T-helper 1 cell treated with Interleukin-12 subunit alpha and Interleukin-12 subunit beta and Interleukin-4 antibody, amounts not matched to agents 30 ng/mL and 1 ng/mL, for 36 hours (primary cell): ENCODE measurements around the gene HPCAL1. TPM values are rescaled to one million over a fixed set of nuclear protein-coding genes. Genes with fewer than 3 reads are reported as not detected.

Experiments
- intact Hi-C: fragments of 100-400 bp; cut with micrococcal nuclease; formaldehyde crosslinking; loops from one replicate; pipeline ENCODE4 v1.15.1; 2024
- total RNA-seq: library from RNA; stranded (reverse); gene quantifications from 2 replicates; pipeline ENCODE4 v1.2.3, GENCODE V29; 2022

The HPCAL1 gene
- total RNA-seq, 1 donor from 2014 or later: 47.5 TPM

DNA sequence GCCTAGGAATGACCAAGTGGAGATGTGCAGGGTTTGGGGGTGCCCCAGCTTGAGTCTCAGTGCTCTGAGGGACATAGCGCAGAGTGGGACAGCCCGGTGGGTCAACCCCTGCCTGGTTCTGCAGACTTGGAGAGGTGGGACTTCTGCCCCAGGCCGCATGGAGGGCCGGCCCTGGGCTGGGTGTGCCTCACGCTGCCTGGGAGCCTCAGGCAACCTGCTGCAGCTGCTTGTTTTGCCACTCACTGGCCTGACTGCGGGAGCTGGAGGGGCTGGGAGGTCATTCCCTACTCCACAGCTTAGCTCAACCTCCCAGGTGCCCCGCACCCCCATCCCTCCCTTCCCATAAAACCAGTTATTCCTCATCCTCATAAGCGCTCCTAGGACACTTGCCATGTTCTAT, 112.3 kb downstream of the HPCAL1 start:
- intact Hi-C loops: no loop called here

DNA sequence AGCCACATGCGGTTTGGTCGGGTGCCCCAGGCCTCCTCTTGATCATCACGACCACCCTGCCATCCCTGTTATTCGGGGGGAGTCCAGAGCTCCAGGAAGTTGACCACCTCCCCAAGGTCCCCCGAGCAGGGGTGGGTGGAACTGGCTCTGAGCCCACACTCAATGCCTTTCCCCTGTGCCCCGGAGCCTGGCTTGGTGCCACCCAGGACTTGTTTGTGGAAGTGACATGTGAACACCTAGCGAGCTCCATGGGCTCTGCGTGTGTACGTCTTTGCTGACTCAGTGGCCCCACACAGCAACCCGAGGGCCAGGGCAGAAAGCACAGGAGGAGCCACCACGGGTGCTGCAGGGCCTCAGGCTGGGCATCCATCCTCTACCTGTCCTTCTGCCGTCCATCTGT, 112.9 kb downstream of the HPCAL1 start:
- intact Hi-C loops: no loop called here

DNA sequence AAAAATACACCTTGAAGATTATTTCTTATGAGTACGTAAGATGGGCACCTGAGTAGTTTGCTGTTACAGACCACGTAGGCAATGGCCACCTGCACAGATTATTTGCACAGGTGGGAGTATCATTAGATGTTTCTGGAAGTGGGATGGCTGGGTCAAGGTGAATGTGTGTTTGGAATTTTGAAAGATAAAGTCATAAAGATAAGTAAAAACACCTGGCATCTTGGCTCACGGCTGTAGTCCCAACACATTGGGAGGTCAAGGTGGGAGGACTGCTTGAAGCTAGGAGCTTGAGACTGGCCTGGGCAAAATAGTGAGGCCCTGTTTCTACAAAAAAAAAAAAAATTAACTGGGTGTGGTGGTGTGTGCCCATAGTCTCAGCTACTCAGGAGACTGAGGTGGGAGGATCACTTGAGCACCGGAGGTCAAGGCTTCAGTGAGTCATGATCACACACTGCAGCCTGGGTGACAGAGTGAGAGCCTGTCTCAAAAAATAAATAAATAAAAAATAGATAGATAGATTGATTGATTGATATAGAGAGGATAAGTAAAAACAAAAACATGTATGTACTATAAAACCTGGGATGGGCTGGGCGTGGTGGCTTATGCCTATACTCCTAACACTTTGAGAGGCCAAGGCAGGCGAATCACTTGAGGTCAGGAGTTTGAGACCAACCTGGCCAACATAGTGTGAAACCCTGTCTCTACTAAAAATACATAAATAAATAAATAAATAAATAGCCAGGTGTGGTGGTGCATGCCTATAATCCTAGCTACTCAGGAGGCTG, 115.0 kb downstream of the HPCAL1 start:
- intact Hi-C loops: no loop called here

GRCh38 chr2:10419553-10420257, 117.0 kb downstream of the HPCAL1 start:
- intact Hi-C loops: no loop called here

DNA sequence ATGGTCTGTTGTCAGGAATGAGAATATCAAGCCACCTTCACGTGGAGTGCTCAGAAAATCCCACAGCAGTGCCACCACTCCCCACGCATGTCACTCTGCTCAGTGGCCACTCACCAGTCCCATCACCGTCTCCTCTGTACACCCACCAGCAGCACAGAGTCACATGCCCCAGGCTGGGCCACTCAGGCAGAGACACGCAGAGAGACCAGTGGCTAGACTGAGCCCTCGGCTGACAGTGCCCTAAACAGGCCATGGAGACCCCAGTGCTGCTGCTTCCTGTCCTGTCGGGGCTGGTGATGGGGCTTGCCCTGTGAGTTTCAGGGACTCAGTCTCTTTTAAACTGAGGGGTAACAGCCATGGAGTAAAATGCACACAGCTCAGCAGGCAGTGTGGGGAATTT, 119.5 kb downstream of the HPCAL1 start:
- intact Hi-C loops: no loop called here

DNA sequence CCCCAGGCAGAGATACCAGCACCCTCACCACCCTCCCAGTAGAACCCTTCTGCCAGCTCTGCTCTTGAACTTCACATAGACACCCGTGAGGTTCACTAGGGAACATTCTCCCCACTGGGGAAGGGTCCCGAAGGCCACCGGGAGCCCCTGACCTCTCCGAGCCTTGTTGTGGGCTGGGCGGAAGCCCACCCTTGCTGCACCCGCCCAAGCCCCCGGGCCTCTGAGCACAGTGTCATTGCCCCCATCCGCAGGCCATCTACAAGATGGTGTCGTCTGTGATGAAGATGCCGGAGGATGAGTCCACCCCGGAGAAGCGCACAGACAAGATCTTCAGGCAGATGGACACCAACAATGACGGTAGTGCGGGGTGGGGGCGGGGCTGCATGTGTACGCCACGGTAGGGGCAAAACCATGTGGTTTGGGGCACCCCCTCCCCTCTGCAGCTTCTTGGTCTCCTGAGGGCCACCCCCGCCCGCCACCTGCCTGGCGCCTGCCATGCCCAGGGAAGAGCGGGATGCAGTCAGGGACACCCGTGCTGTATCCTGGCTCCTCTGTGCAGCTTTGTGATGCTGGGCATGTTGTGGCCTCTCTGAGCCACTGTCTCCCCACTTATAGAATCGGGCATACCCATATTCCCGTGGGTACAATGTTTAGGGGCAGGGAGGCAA, 120.2 kb downstream of the HPCAL1 start:
- intact Hi-C loops: no loop called here

DNA sequence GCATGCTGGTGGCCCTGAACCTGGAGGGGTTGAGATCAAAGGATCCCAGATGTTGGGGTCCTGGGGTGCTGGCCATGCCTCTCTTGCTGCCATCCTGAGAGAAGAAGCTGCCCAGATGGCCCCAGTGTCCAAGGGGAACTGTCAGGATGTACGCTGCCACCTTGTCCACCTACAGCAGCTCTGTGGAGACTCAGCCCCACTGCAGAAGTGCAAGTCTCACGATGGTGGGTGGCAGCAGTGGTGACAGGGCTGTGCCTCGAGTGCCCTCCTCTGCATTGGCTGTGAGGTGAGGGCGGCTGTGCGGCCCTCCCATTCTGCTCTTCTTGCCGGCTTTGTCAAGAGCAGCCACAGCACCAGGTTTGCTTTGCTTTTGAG, 120.7 kb downstream of the HPCAL1 start:
- intact Hi-C loops: no loop called here

GRCh38 chr2:10424051-10424450, 121.3 kb downstream of the HPCAL1 start:
- intact Hi-C loops: no loop called here

DNA sequence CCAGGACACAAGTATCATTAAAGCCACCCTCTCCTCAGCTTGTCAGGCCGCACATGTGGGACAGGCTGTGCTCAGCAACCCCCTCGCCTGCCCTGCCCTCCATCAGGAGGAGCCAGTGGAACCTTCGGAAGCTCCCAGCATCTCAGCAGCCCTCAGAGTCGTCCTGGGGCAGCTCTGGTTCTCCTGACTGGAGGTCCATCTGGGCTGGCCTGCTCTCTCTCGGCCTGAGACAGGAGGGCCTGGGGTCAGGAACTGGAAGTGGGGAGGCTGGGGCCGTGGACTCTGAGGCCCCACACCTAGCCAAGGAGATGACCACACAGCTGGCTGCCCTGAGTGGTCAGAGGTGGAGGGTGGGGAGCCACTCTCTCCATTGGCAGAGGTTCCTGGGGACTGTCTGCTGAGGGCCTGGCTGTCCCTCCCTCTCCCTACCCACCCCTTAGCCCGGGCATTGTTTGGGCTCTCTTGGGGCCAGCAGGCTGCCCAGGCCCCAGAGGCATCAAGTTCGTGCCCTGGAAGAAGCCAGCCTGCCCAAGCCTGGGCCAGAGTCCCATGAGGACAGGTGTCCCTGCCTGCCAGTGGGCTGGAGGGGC, 122.3 kb downstream of the HPCAL1 start:
- intact Hi-C loops: no loop called here

- intact Hi-C loops: no loop called here
Measured at GRCh38 chr2:10425699-10426098, 123.0 kb downstream of the HPCAL1 start.

GRCh38 chr2:10426726-10427617, 124.3 kb downstream of the HPCAL1 start:
- intact Hi-C loops: no loop called here

DNA sequence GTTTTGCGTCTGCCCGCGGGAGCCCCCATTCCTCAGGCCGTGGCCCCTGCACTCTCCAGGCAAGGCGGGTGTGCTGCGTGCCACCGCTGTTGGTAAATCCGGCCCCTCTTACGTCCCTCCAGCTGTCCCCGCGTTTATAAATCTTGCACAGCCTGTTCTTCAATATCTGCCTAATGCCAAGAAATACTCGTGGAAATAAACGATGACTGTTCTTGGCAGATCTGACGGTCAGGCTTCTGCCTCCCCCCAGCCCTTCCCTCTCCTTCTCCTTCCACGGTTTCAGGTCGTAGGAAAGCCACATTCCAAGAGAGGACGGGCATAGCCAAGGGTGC, 124.9 kb downstream of the HPCAL1 start:
- intact Hi-C loops: no loop called here

GRCh38 chr2:10428355-10428754, 125.7 kb downstream of the HPCAL1 start:
- intact Hi-C loops: no loop called here

- intact Hi-C loops: no loop called here
Measured at GRCh38 chr2:10428924-10429323, 126.2 kb downstream of the HPCAL1 start.

DNA sequence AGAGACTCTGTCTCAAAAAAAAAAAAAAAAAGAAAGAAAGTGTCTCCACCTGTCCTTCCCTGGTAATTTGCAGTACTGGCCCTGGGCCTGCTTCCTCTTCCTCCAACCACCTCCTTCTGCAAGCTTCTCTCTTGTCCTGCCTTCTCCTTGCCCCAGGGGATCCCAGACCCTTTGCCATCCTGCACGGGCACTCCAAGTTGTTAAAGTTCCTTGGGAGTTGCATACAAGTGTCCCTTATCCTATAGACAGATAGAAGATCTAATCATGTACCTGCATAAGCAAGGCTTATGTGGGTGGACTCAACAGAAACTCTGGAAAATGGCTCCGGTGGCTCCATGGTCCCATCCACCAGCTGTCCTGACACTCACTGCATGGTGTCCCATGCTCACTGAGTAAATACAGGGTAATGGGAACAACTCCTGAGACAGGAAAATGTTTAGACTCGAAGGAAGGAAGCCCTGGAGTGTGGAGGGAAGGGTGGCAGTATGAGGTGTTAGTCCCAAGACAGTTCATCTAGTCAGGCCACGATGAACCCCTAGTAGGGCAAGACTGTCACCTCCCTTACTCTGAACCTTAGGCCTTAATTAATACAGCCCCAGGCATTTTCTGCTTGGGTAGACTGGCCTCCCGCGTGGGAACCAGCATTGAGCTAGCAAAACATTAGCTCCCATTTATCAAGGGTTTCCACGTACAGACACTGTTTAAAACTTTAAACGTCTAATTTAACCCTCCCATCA, 128.3 kb downstream of the HPCAL1 start:
- intact Hi-C loops: no loop called here

- intact Hi-C loops: loop anchor here (1.0 kb wide), 1 partner anchor 23 kb away; no protein-coding TSS in a partner anchor
Measured at GRCh38 chr2:10431797-10432196, 129.1 kb downstream of the HPCAL1 start.

GRCh38 chr2:10432311-10433181, 129.8 kb downstream of the HPCAL1 start:
- intact Hi-C loops: loop anchor here (1.0 kb wide), 1 partner anchor 24 kb away; no protein-coding TSS in a partner anchor

DNA sequence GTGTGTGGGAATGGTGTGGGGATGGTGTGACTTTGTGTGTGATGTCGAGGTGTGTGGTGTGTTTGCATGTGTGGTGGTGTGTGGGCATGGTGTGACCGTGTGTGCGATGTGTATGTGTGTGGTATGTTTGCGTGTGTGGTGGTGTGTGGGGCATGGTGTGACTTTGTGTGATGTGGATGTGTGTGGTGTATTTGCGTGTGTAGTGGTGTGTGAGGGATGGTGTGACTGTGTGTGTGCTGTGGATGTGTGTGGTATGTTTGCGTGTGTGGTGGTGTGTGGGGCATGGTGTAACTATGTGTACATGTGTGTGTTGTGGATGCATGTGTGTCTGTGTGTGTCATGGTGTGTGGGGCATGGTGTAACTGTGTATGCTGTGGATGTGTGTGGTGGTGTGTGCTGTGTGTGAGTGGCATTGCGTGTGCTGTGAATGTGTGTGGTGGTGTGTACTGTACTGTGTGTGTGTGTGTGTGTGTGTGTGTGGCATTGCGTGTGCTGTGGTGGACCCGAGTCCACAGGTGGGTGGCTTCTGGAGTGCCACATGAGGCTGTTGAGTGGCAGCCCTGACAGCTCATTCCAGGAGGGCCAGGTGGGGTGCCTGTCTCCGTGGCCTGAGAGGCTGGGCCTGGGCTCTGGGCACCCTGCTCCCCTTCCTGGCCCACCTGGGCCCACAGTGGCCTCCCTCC, 130.7 kb downstream of the HPCAL1 start:
- intact Hi-C loops: no loop called here
